H1 (cell line): ENCODE results near the gene TET2. TPM values are rescaled to one million over a fixed set of nuclear protein-coding genes. Genes with fewer than 3 reads are reported as not detected.

Experiments used
- CHD1 ChIP-seq: IDR thresholded peaks from 2 replicates; pipeline ENCODE4 v1.6.1; 2012; ENCODE audit warnings: low read depth, low read length, improper control_type of control experiment
- CREB1 ChIP-seq: IDR thresholded peaks from 2 replicates; pipeline ENCODE4 v1.6.1; 2012; ENCODE audit warnings: inconsistent platforms
- CTBP2 ChIP-seq: IDR thresholded peaks from 2 replicates; pipeline ENCODE4 v1.7.0; 2011; ENCODE audit warnings: borderline replicate concordance, mild to moderate bottlenecking, moderate library complexity, mixed read lengths, low read length; ENCODE audit not compliant: insufficient read depth, insufficient read length
- JUN ChIP-seq: IDR thresholded peaks from 2 replicates; pipeline ENCODE4 v1.6.1; 2011; ENCODE audit warnings: low read depth, mild to moderate bottlenecking, improper control_type of control experiment, low read length
- KDM5A ChIP-seq: fragments of 200-600 bp; IDR thresholded peaks from 2 replicates; pipeline ENCODE4 v1.7.1; 2012; ENCODE audit warnings: mild to moderate bottlenecking, low read length, inconsistent platforms, mixed read lengths
- SIN3A ChIP-seq, 2 experiments: IDR thresholded peaks in 1 of 2; conservative IDR thresholded peaks in 1 of 2; 2 replicates each; pipeline ENCODE4 v1.6.1; 2011 to 2012; ENCODE audit warnings: low read length in 2 of 2, improper control_type of control experiment in 1 of 2, low read depth in 1 of 2, mild to moderate bottlenecking in 1 of 2
- SIRT6 ChIP-seq: IDR thresholded peaks from one replicate; pipeline ENCODE4 v1.7.1; 2012; ENCODE audit warnings: low read length, inconsistent platforms
- SIX5 ChIP-seq: IDR thresholded peaks from 2 replicates; pipeline ENCODE4 v1.6.1; 2011; ENCODE audit warnings: mild to moderate bottlenecking, low read depth, low read length
- SP1 ChIP-seq: IDR thresholded peaks from 2 replicates; pipeline ENCODE4 v1.6.1; 2011; ENCODE audit warnings: low read depth, low read length
- polyA plus RNA-seq, 7 experiments: library from polyadenylated mRNA; depleted of rRNA in 3 of 7; stranded (reverse) in 5 of 7; unstranded in 2 of 7; fragments of >200 nt in 5 of 7; fragments of 200-250 nt in 2 of 7; gene quantifications; 1 replicate in 5 of 7; 2 replicates in 1 of 7; 4 replicates in 1 of 7; pipeline versions ENCODE4 v1.2.1 to v1.2.3, GENCODE V29; 2011 to 2013; ENCODE audit warnings: missing spikeins in 2 of 7, mixed read lengths in 2 of 7
- total RNA-seq: library from RNA; stranded (reverse); fragmentation: NEBNext Ultra II Directional; extraction: Animal tissue kit (Norgen Biotek cat#: 25700); gene quantifications from 2 replicates; pipeline ENCODE4 v1.2.1, GENCODE V29; 2021
- TF ChIP-seq, protein P1 (sequence below): IDR thresholded peaks from 2 replicates; pipeline ENCODE4 v1.6.1; 2012; ENCODE audit warnings: inconsistent platforms

Gene TET2
- total and polyA plus RNA-seq, 2 of the 8 experiments (the other 6 are each of a cell fraction or from before 2014, with no cell fraction given), result 1.0 to 2.6 TPM

DNA sequence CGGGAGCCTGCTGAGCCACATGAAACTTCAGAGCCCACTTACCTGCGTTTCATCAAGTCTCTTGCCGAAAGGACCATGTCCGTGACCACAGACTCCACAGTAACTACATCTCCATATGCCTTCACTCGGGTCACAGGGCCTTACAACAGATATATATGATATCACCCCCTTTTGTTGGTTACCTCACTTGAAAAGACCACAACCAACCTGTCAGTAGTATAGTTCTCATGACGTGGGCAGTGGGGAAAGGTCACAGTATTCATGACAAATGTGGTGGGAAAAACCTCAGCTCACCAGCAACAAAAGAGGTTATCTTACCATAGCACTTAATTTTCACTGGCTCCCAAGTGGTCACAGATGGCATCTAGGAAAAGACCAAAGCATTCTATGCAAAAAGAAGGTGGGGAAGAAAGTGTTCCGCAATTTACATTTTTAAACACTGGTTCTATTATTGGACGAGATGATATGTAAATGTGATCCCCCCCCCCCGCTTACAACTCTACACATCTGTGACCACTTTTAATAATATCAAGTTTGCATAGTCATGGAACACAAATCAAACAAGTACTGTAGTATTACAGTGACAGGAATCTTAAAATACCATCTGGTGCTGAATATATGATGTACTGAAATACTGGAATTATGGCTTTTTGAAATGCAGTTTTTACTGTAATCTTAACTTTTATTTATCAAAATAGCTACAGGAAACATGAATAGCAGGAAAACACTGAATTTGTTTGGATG lies 129.9 kb downstream of the TET2 start (continued):
- TF ChIP-seq CTBP2 (no peak), SIRT6 (no peak), SIX5 (no peak), KDM5A (no peak), SIN3A (conservative IDR thresholded peaks at IDR 0.05 in 1 of 2, IDR thresholded peaks at IDR 0.05 in 1 of 2; ENCODE audit: low read depth in 1 of 2, low read length in 2 of 2) (no peak), CREB1 (no peak), JUN (no peak), SP1 (no peak), CHD1 (no peak)
- TF ChIP-seq, protein P1, sequence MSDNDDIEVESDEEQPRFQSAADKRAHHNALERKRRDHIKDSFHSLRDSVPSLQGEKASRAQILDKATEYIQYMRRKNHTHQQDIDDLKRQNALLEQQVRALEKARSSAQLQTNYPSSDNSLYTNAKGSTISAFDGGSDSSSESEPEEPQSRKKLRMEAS, result no peak
